Fibroblast of peridontal ligament (primary cell): ENCODE data around the gene CFAP20DC.
"Not testable (repeated sequence)": the region's sequence is repeated elsewhere in the genome, so short reads cannot be mapped to it uniquely, and the experiment has no call there.

Experiments used
- DNase-seq: peaks from one replicate; pipeline ENCODE4 v3.0.0-alpha.2; 2010; ENCODE audit errors: extremely low read depth

CFAP20DC gene

GRCh38 chr3:59023612-59024011 lies 26.2 kb downstream of the CFAP20DC start:
- no peak for DNase-seq

- no peak for DNase-seq
These were observed 32.2 kb downstream of the CFAP20DC start for GRCh38 chr3:59017617-59017984.

- DNase-seq, result no peak
These were observed 32.8 kb downstream of the CFAP20DC start for GRCh38 chr3:59016930-59017616.

GRCh38 chr3:59013611-59014010 lies 36.2 kb downstream of the CFAP20DC start:
- DNase-seq, result no peak

GRCh38 chr3:59006634-59007517 lies 42.9 kb downstream of the CFAP20DC start:
- DNase-seq, result peak; percentile 51

GRCh38 chr3:59001675-59002074 lies 48.1 kb downstream of the CFAP20DC start:
- no peak for DNase-seq

- peak; percentile 34 for DNase-seq
These were observed 50.1 kb downstream of the CFAP20DC start for GRCh38 chr3:58999774-59000160.

DNA sequence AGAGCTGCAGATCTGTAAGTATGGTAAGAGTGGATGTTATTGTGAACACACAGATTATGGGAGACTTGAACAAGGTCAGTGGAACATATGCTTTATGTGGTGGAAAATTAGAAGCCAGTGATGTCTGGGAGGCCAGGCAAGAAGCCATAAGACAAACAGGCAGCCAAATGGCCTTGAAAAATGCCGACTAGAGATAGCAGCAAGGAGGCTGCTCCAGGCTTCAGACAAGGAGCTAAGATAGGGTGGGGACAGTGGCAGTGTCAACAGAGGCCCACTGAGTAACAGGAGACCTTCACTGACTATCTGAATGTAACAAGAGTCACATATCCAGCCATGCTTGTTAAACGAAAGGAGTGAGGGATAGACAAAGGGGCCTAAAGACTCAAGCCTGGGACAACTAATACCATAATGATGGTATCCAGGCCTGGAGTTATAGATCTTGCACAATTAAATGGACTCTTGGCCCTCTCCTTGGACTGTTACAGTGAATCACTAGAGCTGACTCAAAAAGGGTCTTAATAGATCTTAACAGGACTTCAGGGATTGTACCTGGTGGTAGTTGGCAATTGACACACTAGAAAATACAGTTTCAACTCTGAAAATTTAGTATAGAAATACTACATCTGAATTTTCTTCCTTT lies 50.6 kb downstream of the CFAP20DC start:
- DNase-seq, result peak; percentile 29

GRCh38 chr3:58998476-58999117 lies 51.2 kb downstream of the CFAP20DC start:
- peak; percentile 94 for DNase-seq

DNA sequence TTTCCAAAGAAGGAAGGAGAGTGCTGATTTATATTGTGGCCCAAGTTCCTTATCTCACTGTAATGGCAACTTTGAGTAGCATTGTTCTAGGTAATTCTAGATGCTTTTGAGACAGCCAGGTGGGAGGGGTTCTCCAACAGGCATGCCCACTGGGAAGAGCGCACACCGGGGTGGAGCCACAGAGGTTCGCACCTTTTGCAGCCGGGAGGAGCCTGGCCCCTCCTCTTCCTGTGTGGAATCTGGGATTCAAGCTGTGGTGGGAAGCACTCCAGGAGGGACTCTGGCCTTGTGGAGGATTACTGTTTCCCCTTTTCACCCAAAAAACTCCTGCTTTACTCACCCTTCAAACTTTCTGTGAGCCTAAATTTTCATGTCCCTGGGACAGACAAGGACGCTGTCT lies 53.1 kb downstream of the CFAP20DC start:
- no peak for DNase-seq

DNA sequence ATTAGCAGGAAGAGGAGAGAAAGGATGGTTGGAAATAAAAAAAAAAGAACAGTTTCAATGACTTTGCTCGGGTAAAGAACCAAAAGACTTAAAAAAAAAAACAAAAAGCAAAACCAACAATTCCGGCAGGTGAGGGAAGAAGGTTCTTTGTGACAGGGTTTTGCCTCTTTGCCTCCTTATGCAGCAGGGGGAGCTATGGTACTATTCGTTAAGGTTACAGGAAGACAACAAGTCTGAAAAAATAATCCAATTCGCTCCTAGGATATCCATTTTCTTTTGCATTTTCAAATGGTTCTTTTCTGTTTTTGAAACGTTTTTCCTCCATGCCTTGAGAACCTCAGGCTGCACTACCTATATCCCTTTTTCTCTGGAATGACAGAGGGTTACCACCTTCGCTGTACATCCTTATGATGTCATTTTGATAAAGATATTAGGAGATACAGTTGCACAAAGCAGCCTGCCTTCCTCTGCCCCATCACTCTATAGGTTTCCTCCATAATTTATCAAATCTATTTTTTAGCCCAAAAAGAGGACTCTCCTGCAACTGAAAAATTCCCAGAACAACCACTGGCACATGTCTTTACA lies 55.0 kb downstream of the CFAP20DC start:
- peak; percentile 87 for DNase-seq

GRCh38 chr3:58993547-58993946 lies 56.3 kb downstream of the CFAP20DC start:
- no peak for DNase-seq

DNA sequence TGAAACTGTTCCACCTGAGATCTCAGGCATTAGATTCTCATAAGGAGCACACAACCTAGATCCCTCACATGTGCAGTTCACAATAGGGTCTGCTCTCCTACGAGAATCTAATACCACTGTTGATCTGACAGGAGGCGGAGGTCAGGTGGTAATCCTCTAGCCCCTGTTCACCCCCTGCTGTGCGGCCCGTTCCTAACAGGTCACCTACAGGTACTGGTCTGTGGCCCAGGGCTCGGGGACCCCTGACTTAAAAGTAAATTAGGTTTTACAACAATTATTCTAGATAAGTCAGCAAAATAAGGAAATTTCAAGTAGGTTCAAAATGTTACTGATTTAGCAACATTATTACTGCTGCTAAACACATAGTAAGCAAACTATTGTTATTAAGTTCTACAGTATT lies 58.2 kb downstream of the CFAP20DC start:
- DNase-seq, result no peak

DNA sequence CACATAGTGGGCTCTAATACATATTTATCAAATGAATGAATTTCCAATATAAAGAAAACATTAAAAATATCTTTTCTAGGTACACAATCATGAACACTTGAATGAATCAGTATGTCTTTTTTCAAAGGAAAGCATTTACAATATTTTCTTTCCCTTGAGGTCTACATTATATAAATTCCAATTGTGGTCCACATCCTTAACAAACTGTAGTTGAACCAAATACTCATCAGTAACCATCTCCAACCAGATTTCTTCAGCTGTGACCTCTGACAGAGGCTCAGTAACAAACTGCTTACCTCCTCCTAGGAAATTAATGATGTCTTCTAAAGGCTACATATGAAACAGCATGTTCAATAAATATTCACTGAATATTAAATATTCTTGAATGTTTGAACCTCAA lies 58.8 kb downstream of the CFAP20DC start:
- no peak for DNase-seq

- DNase-seq, result no peak
These were observed 59.9 kb downstream of the CFAP20DC start for GRCh38 chr3:58989955-58990354.

GRCh38 chr3:58989163-58989562 lies 60.7 kb downstream of the CFAP20DC start:
- DNase-seq, result peak; percentile 52

DNA sequence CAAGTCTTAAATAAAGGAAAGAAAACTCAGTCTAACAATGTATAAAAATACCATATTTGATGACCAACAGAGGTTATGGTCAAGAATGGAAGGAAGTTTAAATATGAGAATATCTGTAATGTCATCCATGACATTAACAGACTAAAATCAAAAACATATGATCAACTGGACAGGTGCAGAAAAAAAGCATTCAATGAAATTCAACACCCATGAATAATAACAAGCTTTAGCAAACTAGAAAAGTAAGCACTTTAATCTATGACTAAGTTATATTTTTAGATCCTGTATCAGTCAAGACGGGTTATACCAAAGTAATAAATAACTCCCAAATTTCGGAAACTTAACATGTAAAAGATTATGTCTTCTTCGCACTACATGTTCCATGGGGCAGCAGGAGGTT lies 61.8 kb downstream of the CFAP20DC start:
- no peak for DNase-seq

DNA sequence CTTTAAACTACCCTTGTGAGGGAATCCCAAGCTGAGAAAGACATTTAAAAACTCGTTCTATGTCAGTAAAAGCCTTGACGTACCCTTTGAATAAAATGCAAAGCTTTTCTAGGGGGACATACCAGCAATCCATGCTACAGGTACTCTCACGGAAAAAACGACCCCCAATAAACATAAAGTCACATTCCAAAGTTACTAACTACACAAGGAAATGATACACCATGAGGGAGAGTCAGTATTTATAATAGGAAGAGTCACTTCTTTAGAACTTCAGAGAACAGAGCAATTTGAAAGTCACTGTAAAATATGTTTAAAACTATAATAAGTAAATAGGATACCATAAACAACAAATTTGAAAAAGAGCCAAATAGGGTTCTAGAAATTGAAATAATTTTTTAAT lies 63.2 kb downstream of the CFAP20DC start:
- no peak for DNase-seq

DNA sequence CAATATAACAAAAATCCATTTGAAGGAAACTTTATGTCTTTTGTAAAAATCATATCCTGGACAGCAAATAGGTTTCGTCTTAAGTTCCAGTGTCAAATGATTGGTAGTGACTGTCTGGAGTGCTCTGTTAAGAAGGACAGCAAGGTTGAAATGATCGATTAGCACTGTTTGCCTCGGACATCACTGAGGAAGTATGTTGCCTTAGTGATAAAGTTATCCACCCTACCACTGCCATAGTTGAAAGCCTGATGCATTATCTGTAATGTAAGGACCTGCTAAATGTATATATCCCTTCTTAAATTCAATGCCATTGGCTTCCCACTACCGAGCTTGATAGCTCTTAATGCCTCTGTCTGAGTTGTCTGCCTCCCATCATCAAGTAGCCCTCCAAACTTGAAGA lies 70.0 kb downstream of the CFAP20DC start:
- no peak for DNase-seq

GRCh38 chr3:58973796-58974195 lies 76.0 kb downstream of the CFAP20DC start:
- DNase-seq, result no peak

- not testable (repeated sequence) for DNase-seq
These were observed 82.0 kb downstream of the CFAP20DC start for GRCh38 chr3:58967866-58968265.

GRCh38 chr3:58965865-58966264 lies 84.0 kb downstream of the CFAP20DC start:
- peak; percentile 72 for DNase-seq
